Hepatocyte (in vitro differentiated cells): ENCODE data around the gene CDRT15L2.
"Not testable (repeated sequence)": the region's sequence is repeated elsewhere in the genome, so short reads cannot be mapped to it uniquely, and the experiment has no call there.

Experiments used
- EZH2 ChIP-seq: fragments of 200-600 bp; sonication (generic); IDR thresholded peaks from 2 replicates; pipeline ENCODE4 v1.6.1; 2016; ENCODE audit warnings: antibody characterized with exemption, mild to moderate bottlenecking, borderline replicate concordance
- TF ChIP-seq, protein P1 (sequence below): fragments of 200-600 bp; sonication (generic); IDR thresholded peaks from 2 replicates; pipeline ENCODE4 v1.5.1; 2016; ENCODE audit warnings: antibody characterized with exemption, mild to moderate bottlenecking; ENCODE audit not compliant: poor library complexity

- TF ChIP-seq, protein P1, sequence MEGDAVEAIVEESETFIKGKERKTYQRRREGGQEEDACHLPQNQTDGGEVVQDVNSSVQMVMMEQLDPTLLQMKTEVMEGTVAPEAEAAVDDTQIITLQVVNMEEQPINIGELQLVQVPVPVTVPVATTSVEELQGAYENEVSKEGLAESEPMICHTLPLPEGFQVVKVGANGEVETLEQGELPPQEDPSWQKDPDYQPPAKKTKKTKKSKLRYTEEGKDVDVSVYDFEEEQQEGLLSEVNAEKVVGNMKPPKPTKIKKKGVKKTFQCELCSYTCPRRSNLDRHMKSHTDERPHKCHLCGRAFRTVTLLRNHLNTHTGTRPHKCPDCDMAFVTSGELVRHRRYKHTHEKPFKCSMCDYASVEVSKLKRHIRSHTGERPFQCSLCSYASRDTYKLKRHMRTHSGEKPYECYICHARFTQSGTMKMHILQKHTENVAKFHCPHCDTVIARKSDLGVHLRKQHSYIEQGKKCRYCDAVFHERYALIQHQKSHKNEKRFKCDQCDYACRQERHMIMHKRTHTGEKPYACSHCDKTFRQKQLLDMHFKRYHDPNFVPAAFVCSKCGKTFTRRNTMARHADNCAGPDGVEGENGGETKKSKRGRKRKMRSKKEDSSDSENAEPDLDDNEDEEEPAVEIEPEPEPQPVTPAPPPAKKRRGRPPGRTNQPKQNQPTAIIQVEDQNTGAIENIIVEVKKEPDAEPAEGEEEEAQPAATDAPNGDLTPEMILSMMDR: not testable (repeated sequence)
- TF ChIP-seq EZH2: not testable (repeated sequence)
Observed at GRCh38 chr17:20571653-20572052, 7.9 kb upstream of the CDRT15L2 start.
